Measurements from ENCODE around the gene ENPP1.

Gene ENPP1

GRCh38 chr6:131807644-131808459 lies at the start of gene ENPP1:
TSS of gene ENPP1 (plus strand) at chr6:131808020. CDS start at chr6:131808036, 16 bp downstream.
- peak; percentile 27 for DNase-seq

DNA sequence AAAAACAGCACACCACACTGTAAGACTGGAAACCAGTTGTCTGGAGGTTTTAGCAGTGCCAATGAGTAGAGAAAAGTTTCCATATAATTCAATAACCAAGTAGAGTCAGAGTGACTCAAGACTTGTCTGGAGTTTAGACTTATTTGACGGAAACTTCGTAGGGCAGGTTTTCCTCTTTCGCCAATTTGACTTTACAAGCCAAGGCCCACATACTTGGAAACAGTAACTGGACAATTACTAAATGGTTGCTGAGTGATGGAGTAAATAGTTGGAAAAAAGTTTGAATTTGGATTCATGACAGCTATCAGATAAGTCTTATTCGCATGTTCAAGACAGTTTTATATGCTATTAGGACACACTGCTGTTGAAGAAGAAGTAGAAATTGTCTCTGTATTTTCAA lies 48.9 kb upstream of the ENPP1 start:
- no peak for DNase-seq

DNA sequence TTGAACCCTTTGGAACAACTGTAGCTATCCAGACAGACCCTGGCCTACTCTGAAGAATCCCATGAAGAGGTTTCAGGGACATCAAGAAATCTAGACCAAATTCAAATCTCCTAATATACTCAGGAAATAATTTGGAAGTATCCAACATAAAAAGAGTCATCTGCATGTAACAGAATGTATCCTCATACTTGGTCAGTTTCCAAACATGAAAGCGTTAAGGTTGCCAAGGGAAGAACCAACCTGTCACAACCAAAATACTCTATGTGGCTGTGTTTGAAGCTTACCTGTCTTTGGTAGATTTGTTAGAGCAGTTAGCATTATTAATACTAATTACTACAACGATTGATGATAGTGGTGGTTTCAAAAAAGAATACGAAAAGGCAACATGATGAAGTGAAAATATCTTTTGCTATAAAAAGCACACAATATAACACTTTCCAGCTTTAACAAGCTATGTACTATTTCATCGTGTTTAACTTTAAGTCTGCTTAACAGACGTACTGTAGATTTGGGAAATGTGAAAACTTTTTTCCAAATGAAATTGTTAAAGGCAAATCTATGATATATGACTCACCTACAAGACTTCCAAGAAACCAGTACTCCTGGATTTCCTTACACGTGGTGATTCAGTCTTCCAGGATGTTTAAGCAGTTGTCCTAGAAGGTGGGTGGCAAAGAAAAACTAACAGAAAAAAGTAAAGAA lies 46.6 kb upstream of the ENPP1 start:
- no peak for DNase-seq

DNA sequence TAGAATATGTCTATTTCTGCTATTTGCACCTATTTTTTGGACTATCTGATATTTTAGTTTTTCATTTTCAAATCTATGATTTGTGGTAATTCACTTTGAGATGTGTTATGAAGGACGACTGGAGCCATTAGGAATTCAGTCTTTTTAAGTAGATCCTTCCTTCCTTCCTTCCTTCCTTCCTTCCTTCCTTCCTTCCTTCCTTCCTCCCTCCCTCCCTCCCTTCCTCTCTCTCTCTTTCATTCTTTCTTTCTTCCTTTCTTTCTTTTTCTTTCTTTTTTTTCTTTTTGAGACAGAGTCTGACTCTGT lies 46.1 kb upstream of the ENPP1 start:
- no peak for DNase-seq

DNA sequence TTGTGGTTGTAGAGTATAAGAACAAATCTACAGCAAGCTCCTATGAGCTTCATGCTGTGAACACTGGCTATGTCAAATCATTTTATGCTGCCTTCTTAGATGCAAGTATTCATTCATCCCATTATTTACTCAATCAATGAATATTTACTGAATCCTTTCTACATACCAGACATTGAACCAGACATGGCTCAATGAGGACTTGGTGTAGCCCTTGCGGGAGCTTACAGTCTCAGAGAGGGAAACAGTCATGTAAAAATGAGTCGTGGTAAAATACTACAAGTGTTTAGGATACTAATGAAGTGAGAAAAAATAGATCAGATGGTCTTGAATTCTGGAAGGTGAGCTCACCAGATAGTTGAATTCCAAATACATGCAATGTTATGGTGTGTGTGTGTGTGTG lies 44.8 kb upstream of the ENPP1 start:
- no peak for DNase-seq

- no peak for DNase-seq
Measured at GRCh38 chr6:131763749-131764148, 44.1 kb upstream of the ENPP1 start.

- no peak for DNase-seq
Measured at GRCh38 chr6:131764350-131764749, 43.5 kb upstream of the ENPP1 start.

DNA sequence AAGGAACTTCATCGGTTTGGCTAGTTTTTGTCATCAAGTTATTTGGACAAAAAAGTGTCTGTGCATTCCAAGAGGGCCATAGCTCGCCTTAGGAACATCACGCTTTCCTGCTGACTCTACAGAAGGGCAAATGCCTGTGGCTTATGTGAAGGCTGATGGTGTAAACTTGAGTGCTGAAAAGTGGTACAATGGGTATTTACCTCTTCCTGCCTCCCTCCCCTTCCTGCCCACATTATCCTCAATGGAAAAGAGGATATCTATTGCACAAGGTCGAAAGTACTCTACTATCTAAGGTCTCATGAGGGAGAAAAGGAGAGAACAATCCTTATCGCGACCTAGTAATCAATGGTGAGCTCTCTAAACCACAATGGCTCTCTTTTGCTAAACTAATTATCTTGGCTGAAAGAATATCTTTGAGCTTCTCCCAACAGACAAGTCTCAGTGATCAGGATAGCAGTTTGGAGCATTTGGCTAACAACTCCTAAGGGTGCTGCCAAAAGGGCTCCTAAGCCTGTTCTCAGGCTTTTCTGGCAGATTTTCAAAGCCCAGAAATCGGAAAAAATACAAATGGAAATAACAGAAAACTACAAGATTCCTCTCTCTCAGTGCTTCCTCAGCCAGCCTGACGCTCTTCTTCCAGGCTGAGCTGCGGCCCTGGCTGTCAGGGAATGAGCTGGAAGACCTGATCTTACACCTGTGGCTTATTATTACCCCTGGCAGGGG lies 42.6 kb upstream of the ENPP1 start:
- no peak for DNase-seq

GRCh38 chr6:131765804-131766135 lies 42.0 kb upstream of the ENPP1 start:
- DNase-seq, result no peak

GRCh38 chr6:131766631-131767030 lies 41.2 kb upstream of the ENPP1 start:
- no peak for DNase-seq

GRCh38 chr6:131768964-131769363 lies 38.9 kb upstream of the ENPP1 start:
- DNase-seq, result no peak

GRCh38 chr6:131769385-131770141 lies 38.3 kb upstream of the ENPP1 start:
- no peak for DNase-seq

GRCh38 chr6:131770776-131771175 lies 37.0 kb upstream of the ENPP1 start:
- DNase-seq, result no peak

- no peak for DNase-seq
Measured at GRCh38 chr6:131773284-131773950, 34.4 kb upstream of the ENPP1 start.

- no peak for DNase-seq
Measured at GRCh38 chr6:131775886-131776285, 31.9 kb upstream of the ENPP1 start.

GRCh38 chr6:131776985-131777384 lies 30.8 kb upstream of the ENPP1 start:
- no peak for DNase-seq

DNA sequence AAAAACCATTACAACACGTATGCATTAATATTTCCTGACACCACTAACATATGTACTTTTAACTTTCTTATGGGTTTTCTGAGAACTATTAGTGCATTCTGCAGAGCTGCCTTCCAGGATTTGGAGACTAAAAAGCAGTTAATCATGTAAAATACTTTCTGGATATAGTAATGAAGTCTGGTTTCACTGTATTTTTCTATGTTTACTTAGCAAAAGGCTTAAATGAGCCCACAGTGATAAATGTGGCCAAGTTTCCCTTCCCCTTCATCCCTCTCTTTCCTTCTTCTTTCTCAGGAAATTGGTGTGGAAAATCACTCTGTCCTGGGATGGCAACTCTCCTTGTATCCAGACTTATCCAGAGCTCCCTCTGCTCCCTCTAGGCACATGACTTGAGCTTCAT lies 29.7 kb upstream of the ENPP1 start:
- DNase-seq, result no peak

DNA sequence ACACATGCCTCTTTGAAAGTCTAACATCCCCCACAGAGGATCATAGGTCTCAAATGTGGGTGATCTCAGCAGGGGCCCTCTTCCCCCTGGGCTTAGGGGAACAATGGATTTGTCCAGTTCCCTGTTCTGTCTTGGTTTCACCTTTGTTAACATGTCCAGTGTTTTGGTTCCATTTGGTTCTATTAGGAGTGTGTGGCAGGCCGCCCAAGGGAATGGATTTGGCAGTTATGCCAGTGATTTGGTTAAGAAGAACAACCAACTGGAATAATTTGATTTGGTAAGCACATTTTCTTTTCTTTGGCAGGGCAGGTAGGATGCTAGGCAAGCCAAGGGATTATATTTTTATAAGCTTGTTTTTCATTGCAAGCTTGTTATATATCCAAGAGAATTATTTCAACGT lies 28.5 kb upstream of the ENPP1 start:
- DNase-seq, result no peak

DNA sequence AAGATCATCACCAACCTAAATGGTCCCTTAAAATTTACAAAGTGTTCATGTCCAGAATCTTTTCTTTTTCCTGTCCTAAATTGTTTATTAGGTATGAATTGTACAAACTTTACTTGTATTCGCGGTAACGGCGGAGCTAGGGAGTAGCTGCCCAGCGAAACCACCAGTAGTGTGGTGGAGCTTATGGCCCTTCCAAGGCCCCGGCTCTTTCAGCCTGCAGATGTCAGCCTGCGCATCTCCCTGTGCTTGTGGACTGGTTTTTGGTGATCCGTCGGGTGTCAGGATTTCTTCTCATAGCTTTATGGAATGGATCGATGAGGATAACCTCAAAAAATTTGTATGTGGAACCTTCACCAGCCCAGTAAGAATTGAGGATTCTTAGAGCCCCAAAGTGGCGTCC lies 27.2 kb upstream of the ENPP1 start:
- DNase-seq, result no peak

- no peak for DNase-seq
Measured at GRCh38 chr6:131781687-131782086, 26.1 kb upstream of the ENPP1 start.

DNA sequence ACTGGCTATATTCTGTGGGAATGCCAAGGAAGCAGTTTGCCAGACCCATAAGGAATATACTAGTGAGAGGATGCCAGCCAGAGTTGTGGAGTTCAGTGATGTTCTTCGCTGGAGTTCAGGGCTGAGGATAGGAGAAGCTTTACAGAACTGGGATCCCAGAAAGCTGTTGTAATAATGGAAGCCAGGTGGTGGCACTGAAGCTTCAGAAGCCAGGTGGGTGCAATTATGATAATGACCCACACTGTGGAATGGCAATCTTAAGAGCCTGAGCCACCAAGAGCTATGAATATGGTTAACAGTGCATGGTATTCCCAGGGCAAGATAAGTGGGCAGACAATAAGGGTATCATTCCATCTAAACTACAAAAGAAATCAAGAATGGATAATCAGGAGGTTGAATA lies 25.1 kb upstream of the ENPP1 start:
- no peak for DNase-seq

DNA sequence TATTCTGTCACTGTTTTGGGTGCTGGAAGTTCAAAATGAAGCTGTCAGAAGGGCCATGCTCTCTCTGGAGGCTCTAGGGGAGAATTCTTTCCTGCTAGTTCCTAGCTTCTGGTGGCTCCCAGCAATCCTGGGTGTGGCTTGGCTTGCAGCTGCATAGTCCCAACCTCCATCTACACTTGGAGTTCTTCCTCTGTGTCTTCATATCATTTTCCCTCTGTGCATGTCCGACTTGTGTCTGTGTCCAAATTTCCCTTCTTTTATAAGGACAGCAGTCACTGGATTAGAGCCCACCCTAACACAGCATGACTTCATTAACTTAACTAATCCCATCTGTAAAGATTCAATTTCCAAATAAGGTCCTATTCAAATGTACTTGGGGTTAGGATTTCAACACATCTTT lies 23.3 kb upstream of the ENPP1 start:
- no peak for DNase-seq

DNA sequence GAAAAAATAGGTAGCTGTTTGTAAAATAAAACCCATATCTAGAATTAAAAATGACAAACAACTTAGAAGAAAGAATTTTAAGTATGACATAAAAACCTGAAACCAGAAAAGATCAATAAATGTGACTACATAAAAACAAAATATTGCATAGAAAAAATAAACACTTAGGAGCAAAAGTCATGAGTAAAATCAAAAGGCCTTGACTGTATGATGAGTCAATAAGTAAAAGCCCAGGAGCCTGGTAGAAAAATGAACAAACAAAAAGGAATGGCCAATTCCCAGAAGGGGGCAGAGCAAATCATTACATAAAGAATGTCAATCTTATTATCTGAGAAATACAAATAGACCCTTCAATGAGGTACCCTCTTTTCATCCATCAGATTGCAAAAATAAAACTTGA lies 20.7 kb upstream of the ENPP1 start:
- no peak for DNase-seq

Measured in stimulated activated naive CD4-positive, alpha-beta T cell treated with Interleukin-2 at 50 U/mL for 16 hours (primary cell).